ENCODE results near the gene ATN1. TPM values are rescaled to one million over a fixed set of nuclear protein-coding genes. Genes with fewer than 3 reads are reported as not detected.

Gene ATN1
- total RNA-seq, 2 experiments from 2014 or later = 27.3 to 27.6 TPM

- no peak for DNase-seq
- no peak overlapping the region for H3K27ac Mint-ChIP-seq
Observed at GRCh38 chr12:6921996-6922946, 5.5 kb upstream of the ATN1 start.

GRCh38 chr12:6923003-6923732 is 4.6 kb upstream of the ATN1 start:
- CTCF ChIA-PET = interaction anchor here (0.8 to 5.6 kb wide), 9 partner anchors 9 to 56 kb away, joined by 3 to 49 read pairs (median 24); partner anchors contain the start of genes C12orf57, ENO2, LRRC23 and RNU7-1
- Mint-ChIP-seq H3K4me1 (peaks cover 52% of the 10 kb centered on the region), H3K27ac (no peak overlapping the region), H3K4me3 (no peak overlapping the region), H3K27me3 (no peaks in the 10 kb centered on the region), H3K9me3 (no peaks in the 10 kb centered on the region), H3K36me3 (ENCODE audit: low read depth) (peaks cover 30% of the 10 kb centered on the region)
- DNase-seq = no peak
- POLR2A ChIA-PET = no interaction called here

More at GRCh38 chr12:6921996-6922946, 5.5 kb upstream of the ATN1 start:
- Mint-ChIP-seq H3K36me3 (ENCODE audit: low read depth) (peaks cover 36% of the 10 kb centered on the region), H3K9me3 (no peaks in the 10 kb centered on the region), H3K4me1 (peaks cover 53% of the 10 kb centered on the region), H3K4me3 (no peak overlapping the region), H3K27me3 (no peaks in the 10 kb centered on the region)
- ChIA-PET POLR2A (no interaction called here), CTCF (interaction anchor here (1.1 to 1.2 kb wide), 2 partner anchors 11 to 15 kb away, joined by 4 read pairs; no protein-coding TSS in a partner anchor)

GRCh38 chr12:6923851-6924250 is 3.9 kb upstream of the ATN1 start:
- CTCF ChIA-PET = interaction anchor here (0.7 to 5.6 kb wide), 14 partner anchors 9 to 132 kb away, joined by 3 to 49 read pairs (median 14); partner anchors contain the start of genes C12orf57, ENO2, LRRC23 and RNU7-1
- H3K36me3 Mint-ChIP-seq (ENCODE audit: low read depth) = peaks cover 30% of the 10 kb centered on the region
- H3K27me3 Mint-ChIP-seq = no peaks in the 10 kb centered on the region
- no peak overlapping the region for H3K4me3 Mint-ChIP-seq
- H3K9me3 Mint-ChIP-seq = no peaks in the 10 kb centered on the region
- DNase-seq = no peak
- H3K27ac Mint-ChIP-seq = no peak overlapping the region
- H3K4me1 Mint-ChIP-seq = peaks cover 56% of the 10 kb centered on the region
- POLR2A ChIA-PET = no interaction called here

- ChIA-PET CTCF (interaction anchor here (0.8 to 5.6 kb wide), 17 partner anchors 10 to 56 kb away, joined by 3 to 49 read pairs (median 9); partner anchors contain the start of genes C12orf57, ENO2, LRRC23 and RNU7-1), POLR2A (interaction anchor here (1.2 to 1.3 kb wide), 2 partner anchors 19 to 52 kb away, joined by 3 to 6 read pairs; partner anchors contain the start of genes C12orf57, RNU7-1 and SPSB2)
- DNase-seq = no peak
- Mint-ChIP-seq H3K27ac (no peak overlapping the region), H3K36me3 (ENCODE audit: low read depth) (peaks cover 17% of the 10 kb centered on the region), H3K4me1 (peaks cover 61% of the 10 kb centered on the region), H3K27me3 (no peaks in the 10 kb centered on the region), H3K9me3 (no peaks in the 10 kb centered on the region), H3K4me3 (no peak overlapping the region)
Observed at GRCh38 chr12:6925239-6925539, 2.6 kb upstream of the ATN1 start.

GRCh38 chr12:6925540-6926279 is 2.0 kb upstream of the ATN1 start:
- peaks cover 17% of the 10 kb centered on the region for H3K36me3 Mint-ChIP-seq (ENCODE audit: low read depth)
- no peaks in the 10 kb centered on the region for H3K9me3 Mint-ChIP-seq
- peak overlapping the region; percentile 84 for H3K4me3 Mint-ChIP-seq
- DNase-seq = no peak
- ChIA-PET CTCF (interaction anchor here (0.8 to 5.6 kb wide), 16 partner anchors 9 to 56 kb away, joined by 3 to 49 read pairs (median 12); partner anchors contain the start of genes C12orf57, ENO2, LRRC23 and RNU7-1), POLR2A (interaction anchor here (1.2 to 1.3 kb wide), 2 partner anchors 18 to 53 kb away, joined by 3 to 6 read pairs; partner anchors contain the start of genes C12orf57, RNU7-1 and SPSB2)
- no peaks in the 10 kb centered on the region for H3K27me3 Mint-ChIP-seq
- no peak overlapping the region for H3K27ac Mint-ChIP-seq
- H3K4me1 Mint-ChIP-seq = peaks cover 63% of the 10 kb centered on the region

- Mint-ChIP-seq H3K36me3 (ENCODE audit: low read depth) (peaks cover 7% of the 10 kb centered on the region), H3K27ac (peak overlapping the region; percentile 83), H3K9me3 (no peaks in the 10 kb centered on the region), H3K4me1 (peaks cover 74% of the 10 kb centered on the region), H3K27me3 (no peaks in the 10 kb centered on the region), H3K4me3 (peak overlapping the region; percentile 78)
- ChIA-PET CTCF (interaction anchor here (1.1 to 5.6 kb wide), 5 partner anchors 10 to 56 kb away, joined by 4 to 39 read pairs (median 7); partner anchors contain the start of genes ENO2 and SPSB2), POLR2A (no interaction called here)
- DNase-seq = no peak
Observed at GRCh38 chr12:6928022-6928702, 403 bp downstream of the ATN1 start.

- Mint-ChIP-seq H3K4me3 (peak overlapping the region; percentile 78), H3K27me3 (no peaks in the 10 kb centered on the region), H3K4me1 (peaks cover 77% of the 10 kb centered on the region), H3K36me3 (ENCODE audit: low read depth) (peaks cover 13% of the 10 kb centered on the region), H3K9me3 (no peaks in the 10 kb centered on the region), H3K27ac (peak overlapping the region; percentile 83)
- CTCF ChIA-PET = interaction anchor here (1.0 to 5.6 kb wide), 9 partner anchors 9 to 56 kb away, joined by 3 to 39 read pairs (median 5); partner anchors contain the start of genes C12orf57, ENO2, RNU7-1 and SPSB2
- POLR2A ChIA-PET = no interaction called here
- no peak for DNase-seq
Observed at GRCh38 chr12:6928703-6929407, 1.1 kb downstream of the ATN1 start.

GRCh38 chr12:6929466-6930452 is 2.0 kb downstream of the ATN1 start:
- POLR2A ChIA-PET = interaction anchor here (1.6 kb wide), 1 partner anchor 14 kb away, joined by 5 read pairs; the partner anchor contains the start of genes C12orf57 and RNU7-1
- H3K27ac Mint-ChIP-seq = peak overlapping the region; percentile 10
- H3K9me3 Mint-ChIP-seq = no peaks in the 10 kb centered on the region
- CTCF ChIA-PET = interaction anchor here (1.0 to 3.1 kb wide), 8 partner anchors 8 to 57 kb away, joined by 3 to 24 read pairs (median 4); partner anchors contain the start of genes C12orf57, RNU7-1 and SPSB2
- peaks cover 77% of the 10 kb centered on the region for H3K4me1 Mint-ChIP-seq
- peaks cover 16% of the 10 kb centered on the region for H3K36me3 Mint-ChIP-seq (ENCODE audit: low read depth)
- DNase-seq = no peak
- H3K27me3 Mint-ChIP-seq = no peaks in the 10 kb centered on the region
- H3K4me3 Mint-ChIP-seq = peak overlapping the region; percentile 78

- no peaks in the 10 kb centered on the region for H3K27me3 Mint-ChIP-seq
- peaks cover 75% of the 10 kb centered on the region for H3K4me1 Mint-ChIP-seq
- DNase-seq = peak; percentile 19
- H3K27ac Mint-ChIP-seq = peak overlapping the region; percentile 88
- H3K4me3 Mint-ChIP-seq = no peak overlapping the region
- ChIA-PET POLR2A (no interaction called here), CTCF (interaction anchor here (0.5 to 1.4 kb wide), 2 partner anchors 45 to 61 kb away, joined by 3 to 5 read pairs; no protein-coding TSS in a partner anchor)
- peaks cover 31% of the 10 kb centered on the region for H3K36me3 Mint-ChIP-seq (ENCODE audit: low read depth)
- no peaks in the 10 kb centered on the region for H3K9me3 Mint-ChIP-seq
Observed at GRCh38 chr12:6932766-6933165, 5.0 kb downstream of the ATN1 start.

- ChIA-PET CTCF (interaction anchor here (0.7 to 3.6 kb wide), 10 partner anchors 9 to 210 kb away, joined by 3 to 18 read pairs (median 4); partner anchors contain the start of genes C12orf57, LPCAT3 and RNU7-1), POLR2A (interaction anchor here (0.7 kb wide), 1 partner anchor 11 kb away, joined by 4 read pairs; no protein-coding TSS in a partner anchor)
- Mint-ChIP-seq H3K4me1 (peaks cover 72% of the 10 kb centered on the region), H3K4me3 (peak overlapping the region; percentile 41), H3K27me3 (no peaks in the 10 kb centered on the region), H3K36me3 (ENCODE audit: low read depth) (peaks cover 31% of the 10 kb centered on the region), H3K9me3 (no peaks in the 10 kb centered on the region), H3K27ac (peak overlapping the region; percentile 89)
- no peak for DNase-seq
Observed at GRCh38 chr12:6934110-6934509, 6.4 kb downstream of the ATN1 start.
